Measurements from ENCODE around the gene NAALADL2. TPM values are rescaled to one million over a fixed set of nuclear protein-coding genes. Genes with fewer than 3 reads are reported as not detected.

Gene NAALADL2
- total RNA-seq, 1 experiment from 2014 or later, result 1.6 TPM

- Histone ChIP-seq H3K23ac (ENCODE audit: insufficient read length, low read depth, low read length) (no peak overlapping the region), H2BK12ac (ENCODE audit: insufficient read length, low read depth, low read length) (no peak overlapping the region), H2BK5ac (ENCODE audit: insufficient read length, low read length) (no peak overlapping the region), H2BK15ac (ENCODE audit: low read depth, low read length) (no peak overlapping the region), H2AFZ (ENCODE audit: low read length) (no peak overlapping the region), H3T11ph (ENCODE audit: low read length) (no peak overlapping the region), H4K91ac (ENCODE audit: insufficient read length, low read depth, low read length) (no peak overlapping the region), H3K23me2 (ENCODE audit: insufficient read length, low read depth, low read length, poor library complexity, severe bottlenecking) (no peaks in the 10 kb centered on the region), H3K27ac (ENCODE audit: insufficient read length, low read depth, low read length) (no peak overlapping the region), H3K4me2 (ENCODE audit: insufficient read depth, insufficient read length, low read length) (no peak overlapping the region), H3K9me3 (ENCODE audit: control insufficient read depth, low read depth, low read length) (no peaks in the 10 kb centered on the region), H2AK5ac (ENCODE audit: insufficient read length, low read length) (no peak overlapping the region), H3K14ac (ENCODE audit: insufficient read depth, low read length) (no peak overlapping the region), H2BK120ac (ENCODE audit: low read depth, low read length, poor library complexity, severe bottlenecking) (no peak overlapping the region), H3K4ac (ENCODE audit: low read depth, low read length) (no peak overlapping the region), H3K4me1 (ENCODE audit: insufficient read depth, low read length) (no peaks in the 10 kb centered on the region), H2BK20ac (ENCODE audit: low read depth, low read length, poor library complexity, severe bottlenecking) (no peak overlapping the region), H4K20me1 (ENCODE audit: control insufficient read depth, insufficient read depth, insufficient read length) (no peaks in the 10 kb centered on the region), H3K18ac (ENCODE audit: insufficient read length, low read depth, low read length) (no peak overlapping the region), H3K79me1 (ENCODE audit: insufficient read depth, low read depth, low read length, poor library complexity, severe bottlenecking) (no peaks in the 10 kb centered on the region), H3K27me3 (ENCODE audit: insufficient read depth, low read length) (no peaks in the 10 kb centered on the region), H3K9ac (ENCODE audit: extremely low read depth, insufficient read length, low read length) (no peak overlapping the region), H3K56ac (ENCODE audit: insufficient read length, low read depth, low read length) (no peak overlapping the region), H4K8ac (replicated peaks; ENCODE audit: insufficient read length, low read depth, low read length) (no peak overlapping the region), H3K79me2 (ENCODE audit: insufficient read depth, low read length) (no peaks in the 10 kb centered on the region), H4K5ac (ENCODE audit: insufficient read length, low read depth, low read length) (no peak overlapping the region)
- no peak for DNase-seq
- WGBS (ENCODE audit: extremely low coverage, insufficient read length, low lambda C conversion rate), result 100% methylated on average over 1 of the region's 2 CpGs
- no peaks in the 10 kb centered on the region; a peak in 1 of 7 replicates for H3K36me3 Mint-ChIP-seq (ENCODE audit: insufficient read depth in 1 of 3, low read depth in 3 of 3)
- no peak overlapping the region for H3K4me3 Mint-ChIP-seq
- H3K4me1 Mint-ChIP-seq, result peaks cover 0 to 3% of the 10 kb centered on the region in 2 experiments; a peak in 3 of 4 replicates
- no peaks in the 10 kb centered on the region for H3K9me3 Mint-ChIP-seq
- no peaks in the 10 kb centered on the region for H3K27me3 Mint-ChIP-seq (ENCODE audit: low read depth)
- TF ChIP-seq CTCF (conservative IDR thresholded peaks at IDR 0.05), result no peak
- no peak overlapping the region for H3K27ac Mint-ChIP-seq
These were observed 248.1 kb downstream of the NAALADL2 start for GRCh38 chr3:175107231-175107630.

All from H9 (cell line).